GM20431 (cell line): ENCODE measurements around the gene SH3RF3.

ENCODE experiments used
- in situ Hi-C: fragments of 300-500 bp; cut with MseI, MboI; formaldehyde crosslinking; loops from one replicate; pipeline ENCODE4 v1.15.0; 2020; ENCODE audit warnings: low sequenced_read_pairs; ENCODE audit not compliant: unreplicated experiment

The SH3RF3 gene

GRCh38 chr2:109433486-109433885, 304.5 kb downstream of the SH3RF3 start:
- in situ Hi-C loops = no loop called here

GRCh38 chr2:109433926-109434325, 304.9 kb downstream of the SH3RF3 start:
- in situ Hi-C loops = no loop called here

GRCh38 chr2:109434351-109434750, 305.3 kb downstream of the SH3RF3 start:
- in situ Hi-C loops = no loop called here

GRCh38 chr2:109435066-109435690, 306.2 kb downstream of the SH3RF3 start:
- in situ Hi-C loops = no loop called here

GRCh38 chr2:109435901-109436598, 307.0 kb downstream of the SH3RF3 start:
- in situ Hi-C loops = no loop called here

GRCh38 chr2:109436610-109437225, 307.7 kb downstream of the SH3RF3 start:
- in situ Hi-C loops = no loop called here

- in situ Hi-C loops = no loop called here
Observed at GRCh38 chr2:109437325-109438090, 308.5 kb downstream of the SH3RF3 start.

GRCh38 chr2:109438146-109438545, 309.1 kb downstream of the SH3RF3 start:
- in situ Hi-C loops = no loop called here

GRCh38 chr2:109438773-109439389, 309.9 kb downstream of the SH3RF3 start:
- in situ Hi-C loops = no loop called here

GRCh38 chr2:109439390-109439786, 310.4 kb downstream of the SH3RF3 start:
- in situ Hi-C loops = no loop called here

- in situ Hi-C loops = no loop called here
Observed at GRCh38 chr2:109439986-109440385, 311.0 kb downstream of the SH3RF3 start.

- in situ Hi-C loops = no loop called here
Observed at GRCh38 chr2:109440499-109441156, 311.6 kb downstream of the SH3RF3 start.

- in situ Hi-C loops = no loop called here
Observed at GRCh38 chr2:109442715-109443319, 313.8 kb downstream of the SH3RF3 start.

GRCh38 chr2:109444916-109445315, 315.9 kb downstream of the SH3RF3 start:
- in situ Hi-C loops = no loop called here

GRCh38 chr2:109446278-109447131, 317.5 kb downstream of the SH3RF3 start:
- in situ Hi-C loops = no loop called here

- in situ Hi-C loops = no loop called here
Observed at GRCh38 chr2:109447251-109447661, 318.3 kb downstream of the SH3RF3 start.

- in situ Hi-C loops = no loop called here
Observed at GRCh38 chr2:109447776-109448175, 318.8 kb downstream of the SH3RF3 start.

- in situ Hi-C loops = no loop called here
Observed at GRCh38 chr2:109448207-109448606, 319.2 kb downstream of the SH3RF3 start.
